ENCODE results near the gene PICALM. TPM values are rescaled to one million over a fixed set of nuclear protein-coding genes. Genes with fewer than 3 reads are reported as not detected.
A peak's percentile ranks its signal among the peaks of the same experiment; 100 is the strongest.
"Not testable (repeated sequence)": the region's sequence is repeated elsewhere in the genome, so short reads cannot be mapped to it uniquely, and the experiment has no call there.

The PICALM gene
- total RNA-seq, 1 donor from 2014 or later, result 126 TPM

- intact Hi-C loops (cut with DNase I); ATAC-seq; DNase-seq (ENCODE audit: missing footprints): not testable (repeated sequence)
These were observed 18.8 kb upstream of the PICALM start for GRCh38 chr11:86087688-86088087.

- ATAC-seq (no peak), DNase-seq (ENCODE audit: missing footprints) (no peak)
- intact Hi-C loops (cut with DNase I), result no loop called here
These were observed 18.4 kb upstream of the PICALM start for GRCh38 chr11:86087256-86087655.

- ATAC-seq (no peak), DNase-seq (ENCODE audit: missing footprints) (no peak)
- intact Hi-C loops (cut with DNase I), result no loop called here
These were observed 12.6 kb upstream of the PICALM start for GRCh38 chr11:86081455-86081854.

- intact Hi-C loops (cut with DNase I), result no loop called here
- DNase-seq (ENCODE audit: missing footprints) (no peak), ATAC-seq (no peak)
These were observed 10.5 kb upstream of the PICALM start for GRCh38 chr11:86079421-86079820.

- no peak for ATAC-seq
- intact Hi-C loops (cut with DNase I), result no loop called here
- no peak for DNase-seq (ENCODE audit: missing footprints)
These were observed 5.1 kb upstream of the PICALM start for GRCh38 chr11:86073948-86074347.

GRCh38 chr11:86072211-86072610 is 3.3 kb upstream of the PICALM start:
- DNase-seq (ENCODE audit: missing footprints) (no peak), ATAC-seq (no peak)
- intact Hi-C loops (cut with DNase I), result no loop called here

- ATAC-seq (no peak), DNase-seq (ENCODE audit: missing footprints) (no peak)
- intact Hi-C loops (cut with DNase I), result no loop called here
These were observed 1.5 kb upstream of the PICALM start for GRCh38 chr11:86070142-86071056.

- ATAC-seq (peak; percentile 44), DNase-seq (ENCODE audit: missing footprints) (no peak)
- intact Hi-C loops (cut with DNase I), result loop anchor here (1.0 to 10.0 kb wide), 4 partner anchors 27 to 415 kb away; no protein-coding TSS in a partner anchor
These were observed 671 bp upstream of the PICALM start for GRCh38 chr11:86069408-86070101.

- DNase-seq (ENCODE audit: missing footprints) (peak; percentile 75), ATAC-seq (peak; percentile 6)
- intact Hi-C loops (cut with DNase I), result loop anchor here (10.0 kb wide), 1 partner anchor 414 kb away; no protein-coding TSS in a partner anchor
These were observed 579 bp downstream of the PICALM start for GRCh38 chr11:86068138-86068871.

- intact Hi-C loops (cut with DNase I), result loop anchor here (10.0 kb wide), 1 partner anchor 413 kb away; no protein-coding TSS in a partner anchor
- DNase-seq (ENCODE audit: missing footprints), result no peak
- no peak for ATAC-seq
These were observed 1.1 kb downstream of the PICALM start for GRCh38 chr11:86067851-86068137.

GRCh38 chr11:86067009-86067850 is 1.7 kb downstream of the PICALM start:
- intact Hi-C loops (cut with DNase I), result loop anchor here (10.0 kb wide), 1 partner anchor 412 kb away; no protein-coding TSS in a partner anchor
- ATAC-seq, result no peak

GRCh38 chr11:86066657-86067008 is 2.3 kb downstream of the PICALM start:
- DNase-seq (ENCODE audit: missing footprints), result no peak
- intact Hi-C loops (cut with DNase I), result loop anchor here (10.0 kb wide), 1 partner anchor 412 kb away; no protein-coding TSS in a partner anchor
- ATAC-seq, result no peak

More at GRCh38 chr11:86067009-86067850, 1.7 kb downstream of the PICALM start:
- DNase-seq (ENCODE audit: missing footprints), result no peak

GRCh38 chr11:86066033-86066432 is 2.9 kb downstream of the PICALM start:
- no peak for ATAC-seq
- DNase-seq (ENCODE audit: missing footprints), result no peak
- intact Hi-C loops (cut with DNase I), result loop anchor here (10.0 kb wide), 1 partner anchor 411 kb away; no protein-coding TSS in a partner anchor

- ATAC-seq, result no peak
- DNase-seq (ENCODE audit: missing footprints), result no peak
- intact Hi-C loops (cut with DNase I), result loop anchor here (10.0 kb wide), 1 partner anchor 410 kb away; no protein-coding TSS in a partner anchor
These were observed 4.6 kb downstream of the PICALM start for GRCh38 chr11:86064220-86064803.

GRCh38 chr11:86063536-86063935 is 5.3 kb downstream of the PICALM start:
- ATAC-seq (no peak), DNase-seq (ENCODE audit: missing footprints) (no peak)
- intact Hi-C loops (cut with DNase I), result loop anchor here (10.0 kb wide), 1 partner anchor 409 kb away; no protein-coding TSS in a partner anchor

- DNase-seq (ENCODE audit: missing footprints) (no peak), ATAC-seq (no peak)
- intact Hi-C loops (cut with DNase I), result loop anchor here (10.0 kb wide), 1 partner anchor 408 kb away; no protein-coding TSS in a partner anchor
These were observed 6.2 kb downstream of the PICALM start for GRCh38 chr11:86062719-86063118.

GRCh38 chr11:86061483-86062205 is 7.2 kb downstream of the PICALM start:
- no peak for ATAC-seq
- intact Hi-C loops (cut with DNase I), result loop anchor here (10.0 kb wide), 1 partner anchor 407 kb away; no protein-coding TSS in a partner anchor

More at GRCh38 chr11:86061483-86062205, 7.2 kb downstream of the PICALM start:
- no peak for DNase-seq (ENCODE audit: missing footprints)

Measured in Right ventricle myocardium inferior (tissue), 1 donor.